LNCaP clone FGC (cell line): ENCODE results near the gene CHRNA5.
A peak's percentile ranks its signal among the peaks of the same experiment; 100 is the strongest.
"Not testable (repeated sequence)": the region's sequence is repeated elsewhere in the genome, so short reads cannot be mapped to it uniquely, and the experiment has no call there.

Experiments
- DNase-seq: peaks from one replicate; pipeline ENCODE4 v3.0.0-alpha.2; 2011; ENCODE audit warnings: low read depth
- H3K4me3 ChIP-seq: 2 replicates; pipeline ENCODE4 v1.5.1; 2011; ENCODE audit warnings: mild to moderate bottlenecking, low read depth, low read length, control low read depth
- CTCF ChIP-seq: IDR thresholded peaks from 2 replicates; pipeline ENCODE4 v1.5.1; 2012; ENCODE audit warnings: mild to moderate bottlenecking; ENCODE audit not compliant: control insufficient read depth, insufficient read depth; ENCODE audit errors: extremely low read depth

CHRNA5 gene

GRCh38 chr15:78598348-78598747, 33.0 kb downstream of the CHRNA5 start:
- no peak overlapping the region for H3K4me3 ChIP-seq
- no peak for DNase-seq
- no peak for TF ChIP-seq CTCF

- no peak for DNase-seq
- TF ChIP-seq CTCF = no peak
- H3K4me3 ChIP-seq = no peak overlapping the region
Measured at GRCh38 chr15:78599189-78599588, 33.9 kb downstream of the CHRNA5 start.

GRCh38 chr15:78603467-78603866, 38.1 kb downstream of the CHRNA5 start:
- H3K4me3 ChIP-seq = no peak overlapping the region
- TF ChIP-seq CTCF = no peak
- no peak for DNase-seq

- no peak overlapping the region for H3K4me3 ChIP-seq
- DNase-seq = peak; percentile 32
- no peak for TF ChIP-seq CTCF
Measured at GRCh38 chr15:78604420-78604819, 39.1 kb downstream of the CHRNA5 start.

GRCh38 chr15:78605201-78605600, 39.9 kb downstream of the CHRNA5 start:
- no peak overlapping the region for H3K4me3 ChIP-seq
- TF ChIP-seq CTCF = no peak
- no peak for DNase-seq

GRCh38 chr15:78605680-78606079, 40.4 kb downstream of the CHRNA5 start:
- H3K4me3 ChIP-seq = no peak overlapping the region
- no peak for TF ChIP-seq CTCF
- DNase-seq = no peak

- not testable (repeated sequence) for DNase-seq, H3K4me3 ChIP-seq
Measured at GRCh38 chr15:78609551-78609950, 44.2 kb downstream of the CHRNA5 start.

GRCh38 chr15:78614021-78614420, 48.7 kb downstream of the CHRNA5 start:
- no peak overlapping the region for H3K4me3 ChIP-seq
- DNase-seq = no peak
- no peak for TF ChIP-seq CTCF
